ENCODE results near the gene RAET1G.
"Not testable (repeated sequence)": the region's sequence is repeated elsewhere in the genome, so short reads cannot be mapped to it uniquely, and the experiment has no call there.

RAET1G gene

GRCh38 chr6:149938571-149939355, 15.8 kb upstream of the RAET1G start:
- H3K27me3 ChIP-seq (replicated peaks; ENCODE audit: control insufficient read depth, insufficient read depth, low read length), result peaks cover 3% of the 10 kb centered on the region
- H3K36me3 ChIP-seq (ENCODE audit: control insufficient read depth, insufficient read depth, low read length), result no peaks in the 10 kb centered on the region
- peak overlapping the region; percentile 51 for H3K4me3 ChIP-seq (replicated peaks; ENCODE audit: low read depth, low read length)
- TF ChIP-seq, protein P1, sequence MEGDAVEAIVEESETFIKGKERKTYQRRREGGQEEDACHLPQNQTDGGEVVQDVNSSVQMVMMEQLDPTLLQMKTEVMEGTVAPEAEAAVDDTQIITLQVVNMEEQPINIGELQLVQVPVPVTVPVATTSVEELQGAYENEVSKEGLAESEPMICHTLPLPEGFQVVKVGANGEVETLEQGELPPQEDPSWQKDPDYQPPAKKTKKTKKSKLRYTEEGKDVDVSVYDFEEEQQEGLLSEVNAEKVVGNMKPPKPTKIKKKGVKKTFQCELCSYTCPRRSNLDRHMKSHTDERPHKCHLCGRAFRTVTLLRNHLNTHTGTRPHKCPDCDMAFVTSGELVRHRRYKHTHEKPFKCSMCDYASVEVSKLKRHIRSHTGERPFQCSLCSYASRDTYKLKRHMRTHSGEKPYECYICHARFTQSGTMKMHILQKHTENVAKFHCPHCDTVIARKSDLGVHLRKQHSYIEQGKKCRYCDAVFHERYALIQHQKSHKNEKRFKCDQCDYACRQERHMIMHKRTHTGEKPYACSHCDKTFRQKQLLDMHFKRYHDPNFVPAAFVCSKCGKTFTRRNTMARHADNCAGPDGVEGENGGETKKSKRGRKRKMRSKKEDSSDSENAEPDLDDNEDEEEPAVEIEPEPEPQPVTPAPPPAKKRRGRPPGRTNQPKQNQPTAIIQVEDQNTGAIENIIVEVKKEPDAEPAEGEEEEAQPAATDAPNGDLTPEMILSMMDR (IDR thresholded peaks at IDR 0.05; ENCODE audit: insufficient read depth, low read length, poor library complexity, severe bottlenecking), result no peak
- DNase-seq (ENCODE audit: extremely low read depth, insufficient read length), result peak; percentile 83

DNA sequence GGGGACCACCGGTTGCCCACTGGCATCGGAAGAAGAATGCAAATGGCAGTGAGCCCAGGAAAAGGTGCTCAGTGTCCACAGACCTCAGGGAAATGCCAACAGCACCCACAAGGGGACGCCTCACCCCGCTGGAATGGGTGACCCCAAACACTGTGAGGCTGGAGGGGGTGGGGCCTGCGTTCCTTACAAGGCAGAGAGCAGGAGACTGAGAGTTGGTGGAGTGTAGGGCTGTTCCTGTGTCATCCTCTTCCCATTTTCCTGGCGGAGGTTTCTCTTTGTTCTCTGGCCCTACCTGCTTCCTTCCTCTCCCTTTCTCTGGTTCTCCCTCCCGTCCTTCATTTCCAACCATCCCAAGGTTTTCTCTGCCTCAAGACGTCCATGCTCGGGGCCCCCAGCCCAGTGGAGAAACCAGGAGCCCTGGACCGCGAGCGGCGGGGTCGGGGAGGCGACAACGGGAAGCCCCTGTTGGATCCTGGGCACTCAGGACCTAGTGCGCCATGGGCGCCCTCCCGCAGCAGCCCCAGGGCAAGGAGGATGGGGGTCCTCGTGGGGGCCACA, 15.2 kb upstream of the RAET1G start:
- not testable (repeated sequence) for H3K27me3 ChIP-seq (replicated peaks; ENCODE audit: control insufficient read depth, insufficient read depth, low read length); DNase-seq (ENCODE audit: extremely low read depth, insufficient read length); H3K36me3 ChIP-seq (ENCODE audit: control insufficient read depth, insufficient read depth, low read length)
- TF ChIP-seq, protein P1 (IDR thresholded peaks at IDR 0.05; ENCODE audit: insufficient read depth, low read length, poor library complexity, severe bottlenecking), result peak; percentile 11
- peak overlapping the region; percentile 51; the same call in 1 of the 2 replicates for H3K4me3 ChIP-seq (replicated peaks; ENCODE audit: low read depth, low read length)

- DNase-seq (ENCODE audit: extremely low read depth, insufficient read length), result no peak
- Histone ChIP-seq H3K27me3 (replicated peaks; ENCODE audit: control insufficient read depth, insufficient read depth, low read length) (peaks cover 3% of the 10 kb centered on the region), H3K4me3 (replicated peaks; ENCODE audit: low read depth, low read length) (no peak overlapping the region), H3K36me3 (ENCODE audit: control insufficient read depth, insufficient read depth, low read length) (no peaks in the 10 kb centered on the region)
- TF ChIP-seq, protein P1 (IDR thresholded peaks at IDR 0.05; ENCODE audit: insufficient read depth, low read length, poor library complexity, severe bottlenecking), result no peak
Measured at GRCh38 chr6:149936743-149937142, 13.8 kb upstream of the RAET1G start.

GRCh38 chr6:149935668-149936067, 12.7 kb upstream of the RAET1G start:
- H3K36me3 ChIP-seq (ENCODE audit: control insufficient read depth, insufficient read depth, low read length), result no peaks in the 10 kb centered on the region
- TF ChIP-seq, protein P1 (IDR thresholded peaks at IDR 0.05; ENCODE audit: insufficient read depth, low read length, poor library complexity, severe bottlenecking), result no peak
- no peak for DNase-seq (ENCODE audit: extremely low read depth, insufficient read length)
- H3K27me3 ChIP-seq (replicated peaks; ENCODE audit: control insufficient read depth, insufficient read depth, low read length), result peaks cover 3% of the 10 kb centered on the region
- H3K4me3 ChIP-seq (replicated peaks; ENCODE audit: low read depth, low read length), result no peak overlapping the region

- peaks cover 1% of the 10 kb centered on the region; the same call in 1 of the 2 replicates for H3K27me3 ChIP-seq (replicated peaks; ENCODE audit: control insufficient read depth, insufficient read depth, low read length)
- DNase-seq (ENCODE audit: extremely low read depth, insufficient read length), result no peak
- TF ChIP-seq, protein P1 (IDR thresholded peaks at IDR 0.05; ENCODE audit: insufficient read depth, low read length, poor library complexity, severe bottlenecking), result no peak
- H3K4me3 ChIP-seq (replicated peaks; ENCODE audit: low read depth, low read length), result no peak overlapping the region
- H3K36me3 ChIP-seq (ENCODE audit: control insufficient read depth, insufficient read depth, low read length), result no peaks in the 10 kb centered on the region
Measured at GRCh38 chr6:149935246-149935645, 12.3 kb upstream of the RAET1G start.

Measured in GM06990 (cell line).